HFF-Myc (cell line): ENCODE results near the gene SPATA2.
"Not testable (repeated sequence)": the region's sequence is repeated elsewhere in the genome, so short reads cannot be mapped to it uniquely, and the experiment has no call there.

Source experiments
- DNase-seq: peaks from one replicate; pipeline ENCODE4 v3.0.0-alpha.2; 2011; ENCODE audit warnings: low read depth; ENCODE audit errors: extremely low read depth
- H3K4me3 ChIP-seq: replicated peaks from 2 replicates; pipeline ENCODE4 v1.5.1; 2011; ENCODE audit warnings: low read depth, mild to moderate bottlenecking, control low read depth, low read length
- TF ChIP-seq, protein P1 (sequence below): IDR thresholded peaks from 2 replicates; pipeline ENCODE4 v1.5.1; 2012; ENCODE audit warnings: mild to moderate bottlenecking, low read depth, low read length, control low read depth; ENCODE audit errors: missing control alignments

Gene SPATA2, protein sequence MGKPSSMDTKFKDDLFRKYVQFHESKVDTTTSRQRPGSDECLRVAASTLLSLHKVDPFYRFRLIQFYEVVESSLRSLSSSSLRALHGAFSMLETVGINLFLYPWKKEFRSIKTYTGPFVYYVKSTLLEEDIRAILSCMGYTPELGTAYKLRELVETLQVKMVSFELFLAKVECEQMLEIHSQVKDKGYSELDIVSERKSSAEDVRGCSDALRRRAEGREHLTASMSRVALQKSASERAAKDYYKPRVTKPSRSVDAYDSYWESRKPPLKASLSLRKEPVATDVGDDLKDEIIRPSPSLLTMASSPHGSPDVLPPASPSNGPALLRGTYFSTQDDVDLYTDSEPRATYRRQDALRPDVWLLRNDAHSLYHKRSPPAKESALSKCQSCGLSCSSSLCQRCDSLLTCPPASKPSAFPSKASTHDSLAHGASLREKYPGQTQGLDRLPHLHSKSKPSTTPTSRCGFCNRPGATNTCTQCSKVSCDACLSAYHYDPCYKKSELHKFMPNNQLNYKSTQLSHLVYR

GRCh38 chr20:49915380-49916145, at the start of gene SPATA2:
TSS of gene SPATA2 (minus strand) at chr20:49915529. CDS start at chr20:49908490, 7,039 bp downstream.
- DNase-seq: peak; percentile 82
- TF ChIP-seq, protein P1, sequence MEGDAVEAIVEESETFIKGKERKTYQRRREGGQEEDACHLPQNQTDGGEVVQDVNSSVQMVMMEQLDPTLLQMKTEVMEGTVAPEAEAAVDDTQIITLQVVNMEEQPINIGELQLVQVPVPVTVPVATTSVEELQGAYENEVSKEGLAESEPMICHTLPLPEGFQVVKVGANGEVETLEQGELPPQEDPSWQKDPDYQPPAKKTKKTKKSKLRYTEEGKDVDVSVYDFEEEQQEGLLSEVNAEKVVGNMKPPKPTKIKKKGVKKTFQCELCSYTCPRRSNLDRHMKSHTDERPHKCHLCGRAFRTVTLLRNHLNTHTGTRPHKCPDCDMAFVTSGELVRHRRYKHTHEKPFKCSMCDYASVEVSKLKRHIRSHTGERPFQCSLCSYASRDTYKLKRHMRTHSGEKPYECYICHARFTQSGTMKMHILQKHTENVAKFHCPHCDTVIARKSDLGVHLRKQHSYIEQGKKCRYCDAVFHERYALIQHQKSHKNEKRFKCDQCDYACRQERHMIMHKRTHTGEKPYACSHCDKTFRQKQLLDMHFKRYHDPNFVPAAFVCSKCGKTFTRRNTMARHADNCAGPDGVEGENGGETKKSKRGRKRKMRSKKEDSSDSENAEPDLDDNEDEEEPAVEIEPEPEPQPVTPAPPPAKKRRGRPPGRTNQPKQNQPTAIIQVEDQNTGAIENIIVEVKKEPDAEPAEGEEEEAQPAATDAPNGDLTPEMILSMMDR: no peak
- peak within 1 kb of the TSS; percentile 95 for H3K4me3 ChIP-seq

DNA sequence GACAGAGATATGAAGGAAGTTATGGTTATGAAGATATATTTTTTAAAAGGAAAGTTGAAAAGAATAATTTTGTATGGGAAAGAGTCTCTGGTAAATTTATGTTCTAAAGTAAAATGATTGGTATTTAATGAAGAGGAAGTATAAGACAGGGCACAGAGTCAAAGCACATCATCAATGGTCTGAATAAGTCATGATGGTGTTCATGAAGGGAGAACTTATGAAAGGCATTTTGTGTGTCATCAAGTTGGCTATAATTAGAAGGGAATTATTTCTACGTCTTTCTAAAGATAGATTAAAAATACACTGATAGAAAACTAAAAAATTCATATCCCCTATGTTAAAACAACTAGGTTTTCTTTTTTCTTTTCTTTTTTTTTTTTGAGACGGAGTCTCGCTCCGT, 46.1 kb upstream of the SPATA2 start:
- no peak overlapping the region for H3K4me3 ChIP-seq
- no peak for DNase-seq
- TF ChIP-seq, protein P1: no peak

GRCh38 chr20:49957089-49957938, 42.0 kb upstream of the SPATA2 start:
- H3K4me3 ChIP-seq, DNase-seq: not testable (repeated sequence)

- H3K4me3 ChIP-seq: no peak overlapping the region
- DNase-seq: no peak
- TF ChIP-seq, protein P1: no peak
Observed at GRCh38 chr20:49956689-49957088, 41.4 kb upstream of the SPATA2 start.

GRCh38 chr20:49955830-49956396, 40.6 kb upstream of the SPATA2 start:
- not testable (repeated sequence) for DNase-seq

DNA sequence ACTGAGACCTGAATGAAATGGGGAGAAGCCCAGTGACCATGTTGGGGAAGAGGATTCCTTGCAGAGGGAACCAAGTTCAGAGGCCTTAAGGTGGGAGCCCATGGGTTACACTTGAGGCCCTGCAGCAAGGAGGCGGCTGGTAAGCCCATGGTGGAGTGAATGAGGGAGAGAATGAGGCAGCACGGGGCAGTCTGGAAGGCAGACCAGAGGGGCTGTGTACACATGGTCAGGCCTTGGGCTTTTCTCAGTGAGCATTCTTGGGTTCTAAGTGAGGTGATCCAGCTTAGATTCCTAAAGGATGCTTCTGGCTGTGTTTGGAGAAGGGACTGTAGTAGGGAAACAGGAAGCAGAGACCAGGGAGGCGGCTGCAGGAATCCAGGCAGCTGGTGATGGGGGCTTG, 39.8 kb upstream of the SPATA2 start:
- no peak overlapping the region for H3K4me3 ChIP-seq
- TF ChIP-seq, protein P1: no peak
- no peak for DNase-seq

More at GRCh38 chr20:49955830-49956396, 40.6 kb upstream of the SPATA2 start:
- H3K4me3 ChIP-seq: not testable (repeated sequence)

DNA sequence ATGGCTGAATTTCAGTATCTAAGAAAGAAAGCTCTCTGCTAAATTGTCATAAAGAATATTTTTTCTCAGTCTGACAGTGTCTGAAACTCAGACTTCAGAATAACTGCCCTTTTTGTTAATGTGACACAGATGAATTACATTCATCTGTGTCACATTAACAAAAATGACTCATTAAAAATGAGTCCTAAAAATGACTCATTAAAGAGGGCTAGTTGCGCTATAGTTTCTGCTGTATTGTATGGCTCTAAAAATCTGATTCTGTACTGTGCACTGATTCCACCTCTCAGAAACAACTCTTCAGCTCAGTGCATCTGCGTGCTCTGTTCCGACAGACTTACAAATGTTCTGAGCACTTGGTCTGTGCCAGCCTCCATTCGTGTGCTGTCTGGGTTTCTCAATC, 35.8 kb upstream of the SPATA2 start:
- DNase-seq: peak; percentile 40
- no peak overlapping the region for H3K4me3 ChIP-seq
- TF ChIP-seq, protein P1: no peak
